Stromal cell of bone marrow (primary cell): ENCODE results near the gene POLR3K.
"Not testable (repeated sequence)": the region's sequence is repeated elsewhere in the genome, so short reads cannot be mapped to it uniquely, and the experiment has no call there.

Source experiments
- DNase-seq: peaks from one replicate; pipeline ENCODE4 v3.0.0-alpha.2; 2012; ENCODE audit warnings: low read depth

POLR3K gene

GRCh38 chr16:42691-43090 lies 10.7 kb downstream of the POLR3K start:
- no peak for DNase-seq

- DNase-seq, result no peak
These were observed 11.3 kb downstream of the POLR3K start for GRCh38 chr16:42069-42457.

- no peak for DNase-seq
These were observed 11.9 kb downstream of the POLR3K start for GRCh38 chr16:41439-42068.

GRCh38 chr16:38941-39892 lies 14.2 kb downstream of the POLR3K start:
- no peak for DNase-seq

- not testable (repeated sequence) for DNase-seq
These were observed 15.2 kb downstream of the POLR3K start for GRCh38 chr16:38206-38605.

GRCh38 chr16:37511-37910 lies 15.9 kb downstream of the POLR3K start:
- DNase-seq, result no peak

- DNase-seq, result no peak
These were observed 16.9 kb downstream of the POLR3K start for GRCh38 chr16:36336-36984.

- DNase-seq, result no peak
These were observed 17.6 kb downstream of the POLR3K start for GRCh38 chr16:35678-36305.

GRCh38 chr16:35011-35677 lies 18.3 kb downstream of the POLR3K start:
- DNase-seq, result no peak

GRCh38 chr16:34648-34987 lies 18.8 kb downstream of the POLR3K start:
- no peak for DNase-seq

- no peak for DNase-seq
These were observed 19.3 kb downstream of the POLR3K start for GRCh38 chr16:33877-34647.

- not testable (repeated sequence) for DNase-seq
These were observed 20.1 kb downstream of the POLR3K start for GRCh38 chr16:33154-33876.

GRCh38 chr16:30627-31026 lies 22.8 kb downstream of the POLR3K start:
- DNase-seq, result not testable (repeated sequence)

GRCh38 chr16:25926-26348 lies 27.5 kb downstream of the POLR3K start:
- not testable (repeated sequence) for DNase-seq

GRCh38 chr16:24151-24550 lies 29.3 kb downstream of the POLR3K start:
- not testable (repeated sequence) for DNase-seq

- not testable (repeated sequence) for DNase-seq
These were observed 32.5 kb downstream of the POLR3K start for GRCh38 chr16:20886-21285.

GRCh38 chr16:17062-17765 lies 36.2 kb downstream of the POLR3K start:
- not testable (repeated sequence) for DNase-seq

- not testable (repeated sequence) for DNase-seq
These were observed 42.6 kb downstream of the POLR3K start for GRCh38 chr16:10772-11171.

- no peak for DNase-seq
These were observed 43.3 kb downstream of the POLR3K start for GRCh38 chr16:9903-10665.
